Cardiac fibroblast (primary cell): ENCODE results near the gene RASGRP1.
A peak's percentile ranks its signal among the peaks of the same experiment; 100 is the strongest.

Experiments
- DNase-seq, 2 donors: peaks; one replicate each; pipeline versions ENCODE4 v3.0.0 to v3.0.0-alpha.2; 2010; ENCODE audit warnings: low read depth in 2 of 2
- H3K4me3 ChIP-seq, 2 donors: replicated peaks in 1 of 2; 1 replicate in 1 of 2; 2 replicates in 1 of 2; pipeline ENCODE4 v1.5.1; 2011; ENCODE audit warnings: low read depth in 2 of 2, low read length in 2 of 2, mild to moderate bottlenecking in 2 of 2, moderate library complexity in 1 of 2
- TF ChIP-seq, protein P1 (sequence below): IDR thresholded peaks from one replicate; pipeline ENCODE4 v1.5.1; 2011; ENCODE audit warnings: low read depth, mild to moderate bottlenecking, low read length, inconsistent platforms

Gene RASGRP1

DNA sequence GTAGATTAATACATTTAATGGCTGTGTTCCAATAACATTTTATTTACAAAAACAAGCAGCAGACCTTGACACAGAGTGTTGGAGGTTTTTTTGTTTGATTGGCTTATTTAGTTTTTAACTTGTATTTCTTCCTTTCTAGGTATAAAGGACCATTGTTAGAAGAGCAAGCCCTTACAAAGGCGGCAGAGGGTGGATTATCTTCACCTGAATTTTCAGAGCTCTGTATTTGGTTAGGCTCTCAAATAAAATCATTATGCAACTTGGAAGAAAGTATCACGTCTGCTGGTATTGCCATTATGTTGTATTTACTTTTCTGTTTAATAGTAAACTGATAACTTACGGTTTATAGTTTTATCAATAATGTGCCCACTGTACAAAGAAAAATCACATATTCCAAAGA is 100.7 kb downstream of the RASGRP1 start:
- DNase-seq: no peak
- no peak overlapping the region for H3K4me3 ChIP-seq
- TF ChIP-seq, protein P1, sequence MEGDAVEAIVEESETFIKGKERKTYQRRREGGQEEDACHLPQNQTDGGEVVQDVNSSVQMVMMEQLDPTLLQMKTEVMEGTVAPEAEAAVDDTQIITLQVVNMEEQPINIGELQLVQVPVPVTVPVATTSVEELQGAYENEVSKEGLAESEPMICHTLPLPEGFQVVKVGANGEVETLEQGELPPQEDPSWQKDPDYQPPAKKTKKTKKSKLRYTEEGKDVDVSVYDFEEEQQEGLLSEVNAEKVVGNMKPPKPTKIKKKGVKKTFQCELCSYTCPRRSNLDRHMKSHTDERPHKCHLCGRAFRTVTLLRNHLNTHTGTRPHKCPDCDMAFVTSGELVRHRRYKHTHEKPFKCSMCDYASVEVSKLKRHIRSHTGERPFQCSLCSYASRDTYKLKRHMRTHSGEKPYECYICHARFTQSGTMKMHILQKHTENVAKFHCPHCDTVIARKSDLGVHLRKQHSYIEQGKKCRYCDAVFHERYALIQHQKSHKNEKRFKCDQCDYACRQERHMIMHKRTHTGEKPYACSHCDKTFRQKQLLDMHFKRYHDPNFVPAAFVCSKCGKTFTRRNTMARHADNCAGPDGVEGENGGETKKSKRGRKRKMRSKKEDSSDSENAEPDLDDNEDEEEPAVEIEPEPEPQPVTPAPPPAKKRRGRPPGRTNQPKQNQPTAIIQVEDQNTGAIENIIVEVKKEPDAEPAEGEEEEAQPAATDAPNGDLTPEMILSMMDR: no peak

DNA sequence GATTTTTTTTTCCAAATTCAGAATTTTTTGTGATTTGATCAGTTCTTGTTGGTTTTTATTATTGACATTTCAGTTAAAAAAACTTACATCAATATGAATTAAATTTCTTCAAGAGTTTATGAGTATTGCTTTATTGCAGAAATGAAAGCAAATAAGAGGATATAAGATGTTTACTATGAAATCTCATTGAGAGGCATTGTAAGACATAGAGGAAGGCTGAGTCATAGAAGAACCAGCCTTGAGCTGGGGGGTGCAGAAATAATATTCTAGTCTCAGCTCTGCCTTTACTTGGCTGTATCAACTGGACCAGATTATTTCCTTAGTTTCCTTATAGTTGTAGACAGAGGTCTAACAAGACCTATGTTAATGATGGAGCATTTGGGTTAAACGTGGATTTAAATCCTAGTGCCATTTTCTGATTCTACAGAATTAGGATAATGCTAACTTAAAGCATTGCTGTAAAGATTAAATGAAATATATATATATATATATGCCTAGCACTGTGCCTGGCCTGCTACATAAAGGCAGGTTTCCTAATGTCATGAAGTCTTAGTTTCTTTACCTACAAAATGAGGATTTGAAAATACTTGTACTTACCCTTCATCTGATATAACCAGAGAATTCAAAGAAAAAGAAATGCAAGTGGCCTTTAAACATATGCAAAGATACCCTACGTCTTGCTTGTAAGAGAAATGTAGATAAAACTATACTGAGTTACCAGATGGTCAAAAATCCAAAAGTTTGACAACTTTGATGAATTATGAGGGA is 103.4 kb downstream of the RASGRP1 start:
- DNase-seq: peak; percentile 22 to 40
- no peak overlapping the region for H3K4me3 ChIP-seq
- TF ChIP-seq, protein P1: no peak

DNA sequence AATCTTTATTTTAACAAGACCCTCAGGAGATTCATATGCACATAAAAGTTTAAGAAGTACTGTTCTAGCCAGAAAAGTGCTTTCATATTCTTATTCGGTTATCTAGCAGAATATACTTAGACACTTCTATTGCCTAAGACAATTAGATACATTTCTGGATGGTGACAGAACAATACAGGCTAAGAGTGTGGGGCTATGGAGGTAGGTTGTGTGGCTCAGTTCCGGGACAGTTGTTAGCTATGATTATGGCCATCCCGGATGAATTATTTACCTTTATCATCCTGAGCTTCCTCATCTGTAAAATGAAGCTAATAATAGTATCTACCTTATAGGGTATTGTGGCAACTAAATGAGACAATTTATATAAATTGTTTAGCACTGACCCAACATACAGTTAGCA is 104.1 kb downstream of the RASGRP1 start:
- H3K4me3 ChIP-seq: no peak overlapping the region
- no peak for DNase-seq
- TF ChIP-seq, protein P1: no peak

DNA sequence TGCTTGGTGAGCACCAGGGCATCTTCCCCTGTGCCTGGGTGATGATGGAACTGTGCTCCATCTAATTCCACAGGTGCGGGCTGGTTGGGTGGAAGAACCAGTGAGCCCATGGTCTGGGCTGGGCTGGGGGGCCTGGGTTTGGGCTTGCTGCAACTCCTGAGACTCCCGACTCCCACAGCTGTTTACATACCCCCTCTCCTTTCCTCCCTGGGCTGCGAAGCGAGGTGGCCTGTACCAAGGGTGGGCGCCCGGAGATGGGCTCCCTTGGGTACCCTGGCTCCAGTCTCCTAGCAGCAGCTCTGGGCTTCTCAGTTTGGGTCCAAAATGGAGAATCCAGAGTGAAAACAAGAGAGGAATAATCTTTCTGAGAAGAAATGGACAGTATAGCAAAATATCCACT is 105.1 kb downstream of the RASGRP1 start:
- H3K4me3 ChIP-seq: no peak overlapping the region
- no peak for DNase-seq
- TF ChIP-seq, protein P1: no peak

DNA sequence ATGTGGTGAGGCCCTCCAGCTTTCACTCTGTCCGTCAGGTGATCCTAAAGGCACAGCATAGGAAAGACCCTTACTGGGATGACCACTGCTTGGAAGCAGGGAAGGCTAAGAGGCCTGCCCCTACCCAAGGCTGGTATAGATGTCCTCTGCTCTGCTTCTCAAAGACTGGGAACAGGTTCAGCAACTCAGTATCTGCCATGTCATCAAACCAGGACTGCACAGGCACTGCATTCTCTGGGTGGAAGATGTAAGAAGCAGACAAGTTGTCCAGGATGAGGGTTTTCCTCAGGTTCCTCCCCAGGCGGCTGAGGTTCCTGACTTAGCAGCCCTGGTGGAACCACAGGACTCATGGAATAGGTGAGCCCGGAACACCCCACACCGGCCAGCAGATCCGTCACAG is 106.0 kb downstream of the RASGRP1 start:
- no peak for DNase-seq
- no peak overlapping the region for H3K4me3 ChIP-seq
- TF ChIP-seq, protein P1: no peak

DNA sequence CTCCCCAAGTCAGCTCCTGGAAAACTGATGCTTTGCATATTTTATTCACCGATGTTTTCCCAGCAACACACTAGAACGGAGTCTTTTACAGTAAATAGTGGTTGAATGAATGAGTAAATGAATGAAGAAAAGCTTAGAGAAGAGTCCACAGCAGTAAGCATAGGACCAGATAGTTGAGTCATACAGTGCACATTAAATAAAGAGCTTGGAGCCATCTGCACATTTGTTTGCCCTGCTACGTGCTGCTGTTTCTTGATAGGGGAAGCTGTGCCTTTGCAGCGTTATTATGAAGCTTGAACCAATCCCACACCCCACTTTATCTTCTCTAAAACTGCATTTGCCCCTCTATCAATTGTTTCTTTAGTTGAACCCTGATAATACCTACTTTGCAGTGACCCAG is 109.5 kb downstream of the RASGRP1 start:
- H3K4me3 ChIP-seq: peak overlapping the region; percentile 75 to 94
- peak; percentile 3 to 9 for DNase-seq
- TF ChIP-seq, protein P1: no peak

DNA sequence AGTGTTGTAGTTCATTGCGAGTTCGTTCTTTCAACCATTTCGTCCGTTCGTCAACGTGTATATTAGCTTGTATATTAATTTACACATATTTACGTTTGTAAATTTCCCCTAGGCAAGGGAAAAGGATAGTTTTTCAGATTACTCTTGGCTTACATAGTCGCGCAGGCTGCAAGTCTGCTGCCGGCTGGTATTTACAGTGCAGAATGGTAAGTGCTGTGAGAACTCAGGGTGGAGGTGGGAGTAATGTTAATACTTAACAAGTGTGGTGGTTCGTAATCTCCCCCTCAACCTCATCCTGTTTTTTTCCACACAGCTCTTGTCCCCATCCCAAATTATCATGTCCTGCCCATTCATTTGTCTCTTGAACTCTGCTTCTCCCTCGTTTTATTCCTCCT is 109.9 kb downstream of the RASGRP1 start:
- DNase-seq: no peak
- TF ChIP-seq, protein P1: no peak
- peak overlapping the region; percentile 75 to 94 for H3K4me3 ChIP-seq
